Mesendoderm (in vitro differentiated cells): Measurements from ENCODE around the gene EIF1.

Source experiments
- DNase-seq: peaks from one replicate; pipeline ENCODE4 v3.0.0; 2013
- H2AK5ac ChIP-seq: 2 replicates; pipeline ENCODE4 v1.6.1; 2013; ENCODE audit warnings: low read length, inconsistent platforms
- H2BK120ac ChIP-seq: 2 replicates; pipeline ENCODE4 v1.6.1; 2013; ENCODE audit warnings: low read depth, mild to moderate bottlenecking, low read length, moderate library complexity, mixed read lengths
- H2BK15ac ChIP-seq: replicated peaks from 2 replicates; pipeline ENCODE4 v1.6.1; 2013; ENCODE audit warnings: low read depth, mild to moderate bottlenecking, moderate library complexity
- H2BK5ac ChIP-seq: 2 replicates; pipeline ENCODE4 v1.6.1; 2013; ENCODE audit warnings: low read length, inconsistent platforms
- H3K18ac ChIP-seq: 2 replicates; pipeline ENCODE4 v1.6.1; 2013; ENCODE audit warnings: mild to moderate bottlenecking, low read length, mixed read lengths
- H3K23ac ChIP-seq: one replicate; pipeline ENCODE4 v1.6.1; 2013; ENCODE audit warnings: low read length
- H3K27ac ChIP-seq: 2 replicates; pipeline ENCODE4 v1.5.1; 2013; ENCODE audit warnings: low read depth, mild to moderate bottlenecking, inconsistent platforms, low read length, moderate library complexity
- H3K27me3 ChIP-seq: 2 replicates; pipeline ENCODE4 v1.6.1; 2013; ENCODE audit warnings: low read length, control low read depth, mild to moderate bottlenecking, inconsistent platforms; ENCODE audit not compliant: insufficient read depth, poor library complexity
- H3K36me3 ChIP-seq: 2 replicates; pipeline ENCODE4 v1.6.1; 2013; ENCODE audit warnings: low read length, inconsistent platforms; ENCODE audit not compliant: control insufficient read depth, insufficient read depth
- H3K4ac ChIP-seq: one replicate; pipeline ENCODE4 v1.6.1; 2013; ENCODE audit warnings: low read depth, mild to moderate bottlenecking, low read length, moderate library complexity
- H3K4me1 ChIP-seq: 2 replicates; pipeline ENCODE4 v1.6.1; 2013; ENCODE audit warnings: low read depth, low read length, inconsistent platforms; ENCODE audit not compliant: control insufficient read depth
- H3K4me2 ChIP-seq: 2 replicates; pipeline ENCODE4 v1.6.1; 2013; ENCODE audit warnings: low read length
- H3K4me3 ChIP-seq: 2 replicates; pipeline ENCODE4 v1.5.1; 2013; ENCODE audit warnings: mild to moderate bottlenecking, low read length
- H3K56ac ChIP-seq: one replicate; pipeline ENCODE4 v1.6.1; 2013; ENCODE audit warnings: low read length
- H3K79me1 ChIP-seq: 2 replicates; pipeline ENCODE4 v1.6.1; 2013; ENCODE audit warnings: low read length, inconsistent platforms
- H3K79me2 ChIP-seq: 2 replicates; pipeline ENCODE4 v1.6.1; 2013; ENCODE audit warnings: mild to moderate bottlenecking, low read length; ENCODE audit not compliant: control insufficient read depth, insufficient read depth
- H3K9ac ChIP-seq: 2 replicates; pipeline ENCODE4 v1.6.1; 2013; ENCODE audit warnings: low read length, inconsistent platforms
- H4K5ac ChIP-seq: one replicate; pipeline ENCODE4 v1.6.1; 2013; ENCODE audit warnings: low read length
- H4K8ac ChIP-seq: one replicate; pipeline ENCODE4 v1.6.1; 2013; ENCODE audit warnings: low read depth, mild to moderate bottlenecking, control low read depth, low read length, moderate library complexity
- WGBS: extraction: QIAGEN DNeasy Blood & Tissue Kit; methylation state at CpG from one replicate; pipeline ENCODE4 v1.1.7; 2013; ENCODE audit warnings: low lambda C conversion rate, missing lambda C conversion rate; ENCODE audit not compliant: insufficient coverage; ENCODE audit errors: extremely low coverage; 5-methylcytosine and 5-hydroxymethylcytosine counted together

Gene EIF1

GRCh38 chr17:41651625-41652460 is 36.8 kb upstream of the EIF1 start:
- Histone ChIP-seq H2AK5ac (no peak overlapping the region), H4K8ac (no peak overlapping the region), H3K4me3 (no peak overlapping the region), H2BK120ac (no peak overlapping the region), H3K23ac (no peak overlapping the region), H3K9ac (no peak overlapping the region), H2BK5ac (no peak overlapping the region), H3K4me1 (no peaks in the 10 kb centered on the region), H2BK15ac (no peak overlapping the region), H3K4me2 (no peak overlapping the region), H3K4ac (no peak overlapping the region), H3K36me3 (no peaks in the 10 kb centered on the region), H3K79me1 (no peaks in the 10 kb centered on the region), H3K56ac (no peak overlapping the region), H4K5ac (no peak overlapping the region), H3K18ac (no peak overlapping the region), H3K27me3 (no peaks in the 10 kb centered on the region), H3K79me2 (no peaks in the 10 kb centered on the region), H3K27ac (no peak overlapping the region)
- no peak for DNase-seq
- 100% methylated on average over 1 of the region's 13 CpGs for WGBS

DNA sequence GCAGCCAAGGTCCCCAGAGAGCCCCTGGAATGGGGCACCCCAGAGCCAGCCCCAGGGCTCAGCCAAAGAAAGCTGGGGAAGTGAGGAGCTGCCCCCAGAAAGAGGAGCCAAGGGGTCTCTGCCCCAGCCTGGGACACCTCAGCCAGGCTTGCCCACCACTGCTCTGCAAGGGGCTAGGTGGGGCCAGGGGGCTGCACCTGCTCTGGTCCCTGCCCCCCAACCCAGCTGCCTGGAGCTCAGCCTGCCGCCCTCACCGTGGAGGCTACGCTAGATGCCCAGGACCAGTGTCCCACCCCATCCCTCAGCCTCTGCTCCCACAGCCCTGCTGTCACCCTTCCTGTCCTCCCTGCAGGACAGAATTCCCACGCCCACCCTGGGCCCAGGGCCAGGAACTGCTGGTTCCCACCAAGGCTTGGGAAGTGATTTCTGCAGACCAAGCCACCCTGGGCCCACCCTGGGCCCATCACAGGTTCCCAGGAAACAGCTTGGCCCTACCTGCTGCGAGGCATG is 36.2 kb upstream of the EIF1 start:
- no CpG with 5 or more reads among the region's 5 CpGs for WGBS
- H3K4me3 ChIP-seq, result no peak overlapping the region
- H2AK5ac ChIP-seq, result no peak overlapping the region
- no peaks in the 10 kb centered on the region for H3K4me1 ChIP-seq
- no peak overlapping the region for H2BK15ac ChIP-seq
- no peaks in the 10 kb centered on the region for H3K79me2 ChIP-seq
- no peak for DNase-seq
- no peaks in the 10 kb centered on the region for H3K27me3 ChIP-seq
- H3K27ac ChIP-seq, result no peak overlapping the region
- H4K8ac ChIP-seq, result no peak overlapping the region
- H3K56ac ChIP-seq, result no peak overlapping the region
- no peak overlapping the region for H3K4me2 ChIP-seq
- no peak overlapping the region for H3K4ac ChIP-seq
- no peak overlapping the region for H3K9ac ChIP-seq
- no peak overlapping the region for H2BK5ac ChIP-seq
- H3K23ac ChIP-seq, result no peak overlapping the region
- H3K79me1 ChIP-seq, result no peaks in the 10 kb centered on the region
- no peaks in the 10 kb centered on the region for H3K36me3 ChIP-seq
- no peak overlapping the region for H3K18ac ChIP-seq
- H2BK120ac ChIP-seq, result no peak overlapping the region
- H4K5ac ChIP-seq, result no peak overlapping the region

- no peak overlapping the region for H3K9ac ChIP-seq
- H3K4me2 ChIP-seq, result no peak overlapping the region
- no peaks in the 10 kb centered on the region for H3K79me2 ChIP-seq
- no peak for DNase-seq
- H3K27ac ChIP-seq, result no peak overlapping the region
- no peak overlapping the region for H3K23ac ChIP-seq
- H4K5ac ChIP-seq, result no peak overlapping the region
- no peak overlapping the region for H2BK5ac ChIP-seq
- no peak overlapping the region for H2AK5ac ChIP-seq
- no peak overlapping the region for H2BK15ac ChIP-seq
- H3K36me3 ChIP-seq, result no peaks in the 10 kb centered on the region
- no peak overlapping the region for H3K4ac ChIP-seq
- H3K4me1 ChIP-seq, result no peaks in the 10 kb centered on the region
- WGBS, result no CpG with 5 or more reads among the region's 5 CpGs
- H3K18ac ChIP-seq, result no peak overlapping the region
- no peak overlapping the region for H3K4me3 ChIP-seq
- no peaks in the 10 kb centered on the region for H3K27me3 ChIP-seq
- no peak overlapping the region for H4K8ac ChIP-seq
- no peaks in the 10 kb centered on the region for H3K79me1 ChIP-seq
- H2BK120ac ChIP-seq, result no peak overlapping the region
- no peak overlapping the region for H3K56ac ChIP-seq
These were observed 35.3 kb upstream of the EIF1 start for GRCh38 chr17:41653421-41653820.

GRCh38 chr17:41653892-41654677 is 34.6 kb upstream of the EIF1 start:
- H3K4me2 ChIP-seq, result no peak overlapping the region
- H3K36me3 ChIP-seq, result no peaks in the 10 kb centered on the region
- no peak overlapping the region for H3K23ac ChIP-seq
- H2BK5ac ChIP-seq, result no peak overlapping the region
- no peak overlapping the region for H3K56ac ChIP-seq
- no peak overlapping the region for H2BK15ac ChIP-seq
- H3K4ac ChIP-seq, result no peak overlapping the region
- no peak for DNase-seq
- H3K4me1 ChIP-seq, result no peaks in the 10 kb centered on the region
- H2AK5ac ChIP-seq, result no peak overlapping the region
- no peak overlapping the region for H4K5ac ChIP-seq
- no peak overlapping the region for H3K4me3 ChIP-seq
- H3K18ac ChIP-seq, result no peak overlapping the region
- H3K79me1 ChIP-seq, result no peaks in the 10 kb centered on the region
- no CpG with 5 or more reads among the region's 14 CpGs for WGBS
- no peaks in the 10 kb centered on the region for H3K79me2 ChIP-seq
- H2BK120ac ChIP-seq, result no peak overlapping the region
- H3K27ac ChIP-seq, result no peak overlapping the region
- no peak overlapping the region for H4K8ac ChIP-seq
- H3K9ac ChIP-seq, result no peak overlapping the region
- H3K27me3 ChIP-seq, result no peaks in the 10 kb centered on the region

GRCh38 chr17:41654678-41655607 is 33.7 kb upstream of the EIF1 start:
- Histone ChIP-seq H3K23ac (no peak overlapping the region), H3K56ac (peak overlapping the region; percentile 72), H3K18ac (no peak overlapping the region), H3K27ac (no peak overlapping the region), H2AK5ac (no peak overlapping the region), H2BK120ac (no peak overlapping the region), H3K9ac (peak overlapping the region; percentile 15), H3K4ac (no peak overlapping the region), H4K8ac (no peak overlapping the region), H3K4me2 (no peak overlapping the region), H3K79me1 (no peaks in the 10 kb centered on the region), H3K36me3 (no peaks in the 10 kb centered on the region), H4K5ac (no peak overlapping the region), H2BK15ac (no peak overlapping the region), H2BK5ac (no peak overlapping the region), H3K79me2 (no peaks in the 10 kb centered on the region), H3K4me1 (no peaks in the 10 kb centered on the region), H3K4me3 (no peak overlapping the region), H3K27me3 (no peaks in the 10 kb centered on the region)
- DNase-seq, result no peak
- WGBS, result no CpG with 5 or more reads among the region's 24 CpGs
